Activated naive CD8-positive, alpha-beta T cell treated with anti-CD3 and anti-CD28 coated beads, Interleukin-2, amount 50 U/mL, for 24 hours (primary cell): ENCODE data around the gene CDCA4.

Experiments
- ATAC-seq: fragments of 150-1000 bp; cut with Tn5 transposase; one replicate; pipeline ENCODE4 v1.10.0; 2021
- DNase-seq: peaks from one replicate; pipeline ENCODE4 v3.0.0; 2021
- H3K27ac Mint-ChIP-seq: one replicate; pipeline ENCODE4 v1.8.0; 2021; ENCODE audit warnings: mild to moderate bottlenecking, mixed read lengths
- H3K27me3 Mint-ChIP-seq: one replicate; pipeline ENCODE4 v1.8.0; 2021; ENCODE audit warnings: mixed read lengths
- H3K36me3 Mint-ChIP-seq: one replicate; pipeline ENCODE4 v1.8.0; 2021; ENCODE audit warnings: low read depth, mixed read lengths
- H3K4me1 Mint-ChIP-seq: one replicate; pipeline ENCODE4 v1.8.0; 2021; ENCODE audit warnings: mixed read lengths
- H3K4me3 Mint-ChIP-seq: one replicate; pipeline ENCODE4 v1.8.0; 2021; ENCODE audit warnings: mild to moderate bottlenecking, moderate library complexity, mixed read lengths
- H3K9me3 Mint-ChIP-seq: one replicate; pipeline ENCODE4 v1.8.0; 2021; ENCODE audit warnings: mixed read lengths

The CDCA4 gene

GRCh38 chr14:104984056-104984894 is 36.6 kb downstream of the CDCA4 start:
- Mint-ChIP-seq H3K27me3 (peaks cover 6% of the 10 kb centered on the region), H3K36me3 (no peaks in the 10 kb centered on the region), H3K4me1 (peaks cover 3% of the 10 kb centered on the region), H3K9me3 (no peaks in the 10 kb centered on the region), H3K27ac (no peak overlapping the region), H3K4me3 (peak overlapping the region; percentile 61)
- DNase-seq, result no peak
- ATAC-seq, result no peak

- ATAC-seq (no peak), DNase-seq (no peak)
- no peaks in the 10 kb centered on the region for H3K36me3 Mint-ChIP-seq
- H3K27me3 Mint-ChIP-seq, result peaks cover 11% of the 10 kb centered on the region
- H3K4me3 Mint-ChIP-seq, result no peak overlapping the region
- peak overlapping the region; percentile 1 for H3K27ac Mint-ChIP-seq
- peaks cover 3% of the 10 kb centered on the region for H3K4me1 Mint-ChIP-seq
- no peaks in the 10 kb centered on the region for H3K9me3 Mint-ChIP-seq
Measured at GRCh38 chr14:104983231-104983721, 37.6 kb downstream of the CDCA4 start.

GRCh38 chr14:104982548-104983230 is 38.2 kb downstream of the CDCA4 start:
- no peak for DNase-seq
- no peak overlapping the region for H3K27ac Mint-ChIP-seq

GRCh38 chr14:104981699-104982541 is 39.0 kb downstream of the CDCA4 start:
- peaks cover 5% of the 10 kb centered on the region for H3K4me1 Mint-ChIP-seq
- no peaks in the 10 kb centered on the region for H3K9me3 Mint-ChIP-seq
- no peak for ATAC-seq
- no peak for DNase-seq
- no peak overlapping the region for H3K4me3 Mint-ChIP-seq
- peaks cover 17% of the 10 kb centered on the region for H3K27me3 Mint-ChIP-seq
- H3K36me3 Mint-ChIP-seq, result no peaks in the 10 kb centered on the region
- no peak overlapping the region for H3K27ac Mint-ChIP-seq

More at GRCh38 chr14:104982548-104983230, 38.2 kb downstream of the CDCA4 start:
- Mint-ChIP-seq H3K9me3 (no peaks in the 10 kb centered on the region), H3K4me1 (peaks cover 4% of the 10 kb centered on the region), H3K27me3 (peaks cover 13% of the 10 kb centered on the region), H3K36me3 (no peaks in the 10 kb centered on the region), H3K4me3 (no peak overlapping the region)
- ATAC-seq, result no peak

- no peak for ATAC-seq
- Mint-ChIP-seq H3K4me3 (no peak overlapping the region), H3K27me3 (peaks cover 23% of the 10 kb centered on the region), H3K9me3 (no peaks in the 10 kb centered on the region), H3K36me3 (no peaks in the 10 kb centered on the region), H3K4me1 (peaks cover 8% of the 10 kb centered on the region), H3K27ac (no peak overlapping the region)
- DNase-seq, result no peak
Measured at GRCh38 chr14:104980611-104981531, 40.0 kb downstream of the CDCA4 start.

- Mint-ChIP-seq H3K4me1 (peaks cover 11% of the 10 kb centered on the region), H3K9me3 (no peaks in the 10 kb centered on the region), H3K27me3 (peaks cover 23% of the 10 kb centered on the region), H3K27ac (no peak overlapping the region), H3K36me3 (no peaks in the 10 kb centered on the region), H3K4me3 (no peak overlapping the region)
- DNase-seq, result no peak
- no peak for ATAC-seq
Measured at GRCh38 chr14:104979758-104980610, 40.9 kb downstream of the CDCA4 start.

GRCh38 chr14:104978746-104979691 is 41.9 kb downstream of the CDCA4 start:
- Mint-ChIP-seq H3K4me3 (no peak overlapping the region), H3K9me3 (no peaks in the 10 kb centered on the region), H3K27ac (no peak overlapping the region), H3K27me3 (peaks cover 23% of the 10 kb centered on the region), H3K4me1 (peaks cover 11% of the 10 kb centered on the region), H3K36me3 (no peaks in the 10 kb centered on the region)
- no peak for DNase-seq
- no peak for ATAC-seq

- H3K36me3 Mint-ChIP-seq, result no peaks in the 10 kb centered on the region
- peak within 1 kb of the TSS; percentile 80 for H3K4me3 Mint-ChIP-seq
- H3K4me1 Mint-ChIP-seq, result peaks cover 11% of the 10 kb centered on the region
- H3K27me3 Mint-ChIP-seq, result peaks cover 23% of the 10 kb centered on the region
- ATAC-seq, result peak; percentile 52
- H3K27ac Mint-ChIP-seq, result no peak within 1 kb of the TSS
- peak; percentile 63 for DNase-seq
- no peaks in the 10 kb centered on the region for H3K9me3 Mint-ChIP-seq
Measured at GRCh38 chr14:104977681-104978653, 42.9 kb downstream of the CDCA4 start, which contains the start of gene AHNAK2. Gene AHNAK2, minus strand, starts transcription at chr14:104978374. Its CDS starts 137 bp downstream, at chr14:104978237.

GRCh38 chr14:104977008-104977680 is 43.7 kb downstream of the CDCA4 start:
- DNase-seq (no peak), ATAC-seq (no peak)
- H3K27ac Mint-ChIP-seq, result no peak overlapping the region
- no peak overlapping the region for H3K4me3 Mint-ChIP-seq
- H3K27me3 Mint-ChIP-seq, result peaks cover 23% of the 10 kb centered on the region
- H3K9me3 Mint-ChIP-seq, result no peaks in the 10 kb centered on the region
- H3K4me1 Mint-ChIP-seq, result peaks cover 11% of the 10 kb centered on the region
- no peaks in the 10 kb centered on the region for H3K36me3 Mint-ChIP-seq

GRCh38 chr14:104976198-104977007 is 44.5 kb downstream of the CDCA4 start:
- Mint-ChIP-seq H3K9me3 (no peaks in the 10 kb centered on the region), H3K27me3 (peaks cover 23% of the 10 kb centered on the region), H3K4me1 (peaks cover 11% of the 10 kb centered on the region), H3K36me3 (no peaks in the 10 kb centered on the region), H3K27ac (no peak overlapping the region), H3K4me3 (no peak overlapping the region)
- peak; percentile 78 for ATAC-seq
- peak; percentile 90 for DNase-seq
